Astrocyte of the spinal cord (primary cell): ENCODE measurements around the gene DNAJC6.

Experiments
- DNase-seq: peaks from one replicate; pipeline ENCODE4 v3.0.0; 2011; ENCODE audit warnings: low read depth, low spot score
- H3K4me3 ChIP-seq: 2 replicates; pipeline ENCODE4 v1.5.1; 2011; ENCODE audit warnings: low read depth, mild to moderate bottlenecking, low read length, moderate library complexity
- CTCF ChIP-seq: IDR thresholded peaks from 2 replicates; pipeline ENCODE4 v1.5.1; 2012; ENCODE audit warnings: low read depth, mild to moderate bottlenecking, low read length, inconsistent platforms
- in situ Hi-C: cut with HindIII; loops from 2 replicates; pipeline ENCODE4 v1.10.0; 2017; ENCODE audit warnings: low sequenced_read_pairs

DNAJC6 gene

GRCh38 chr1:65422241-65423203 lies 113.2 kb downstream of the DNAJC6 start:
- peak; percentile 79 for DNase-seq
- TF ChIP-seq CTCF = no peak

GRCh38 chr1:65423884-65424572 lies 114.7 kb downstream of the DNAJC6 start:
- H3K4me3 ChIP-seq = no peak overlapping the region
- no peak for TF ChIP-seq CTCF
- DNase-seq = peak; percentile 88
- in situ Hi-C loops = no loop called here

More at GRCh38 chr1:65422241-65423203, 113.2 kb downstream of the DNAJC6 start:
- peak overlapping the region; percentile 83 for H3K4me3 ChIP-seq
- in situ Hi-C loops = no loop called here

GRCh38 chr1:65424573-65424889 lies 115.2 kb downstream of the DNAJC6 start:
- in situ Hi-C loops = no loop called here
- DNase-seq = no peak
- no peak overlapping the region for H3K4me3 ChIP-seq
- no peak for TF ChIP-seq CTCF

- no peak for TF ChIP-seq CTCF
- no peak for DNase-seq
- no peak overlapping the region for H3K4me3 ChIP-seq
- in situ Hi-C loops = no loop called here
Observed at GRCh38 chr1:65425006-65425405, 115.7 kb downstream of the DNAJC6 start.

- no peak overlapping the region for H3K4me3 ChIP-seq
- no peak for TF ChIP-seq CTCF
- in situ Hi-C loops = no loop called here
- DNase-seq = peak; percentile 83
Observed at GRCh38 chr1:65425697-65426096, 116.4 kb downstream of the DNAJC6 start.

- in situ Hi-C loops = no loop called here
- H3K4me3 ChIP-seq = no peak overlapping the region
- TF ChIP-seq CTCF = no peak
- DNase-seq = no peak
Observed at GRCh38 chr1:65429078-65429477, 119.7 kb downstream of the DNAJC6 start.
